Hepatocyte (in vitro differentiated cells): Measurements from ENCODE around the gene CPTP.

Experiments used
- CTCF ChIP-seq: fragments of 200-600 bp; sonication (generic); IDR thresholded peaks from 2 replicates; pipeline ENCODE4 v1.5.1; 2016; ENCODE audit warnings: antibody characterized with exemption, mild to moderate bottlenecking; ENCODE audit not compliant: poor library complexity
- EZH2 ChIP-seq: fragments of 200-600 bp; sonication (generic); IDR thresholded peaks from 2 replicates; pipeline ENCODE4 v1.6.1; 2016; ENCODE audit warnings: antibody characterized with exemption, mild to moderate bottlenecking, borderline replicate concordance

GRCh38 chr1:1308756-1309250 is 15.8 kb upstream of the CPTP start:
- TF ChIP-seq CTCF (no peak), EZH2 (no peak)
